GM12878 (cell line): ENCODE measurements around the gene TRIM32. TPM values are rescaled to one million over a fixed set of nuclear protein-coding genes. Genes with fewer than 3 reads are reported as not detected.

Experiments
- ATAC-seq: fragments of 200-7000 bp; cut with Tn5 transposase; 3 replicates; pipeline ENCODE4 v1.9.1; 2020; ENCODE audit warnings: mild to moderate bottlenecking, moderate library complexity
- BruUV-seq: library from RNA; stranded (reverse); fragments of 400-500 nt; replicated peaks from 2 replicates; lab custom pipeline; 2021; lab: Mats Ljungman, UMichigan
- CTCF ChIA-PET: fragments of 300-600 bp; sonication (Branson Sonifier 250); formaldehyde crosslinking; extraction: SDS; loops from one replicate; lab custom pipeline; 2021; ENCODE audit warnings: inconsistent platforms; lab: Yijun Ruan, JAX
- POLR2A ChIA-PET: fragments of 350-600 bp; formaldehyde crosslinking; extraction: SDS; loops from one replicate; lab custom pipeline; 2021; ENCODE audit warnings: inconsistent platforms; lab: Charles Lee
- RAD21 ChIA-PET: fragments of 300-600 bp; sonication (Branson Sonifier 250); formaldehyde crosslinking; loops from one replicate; lab custom pipeline; 2023; ENCODE audit warnings: antibody characterized with exemption; ENCODE audit not compliant: unreplicated experiment; lab: Charles Lee
- SMC1A ChIA-PET: fragments of 300-600 bp; sonication (Branson Sonifier 250); formaldehyde crosslinking; loops from one replicate; lab custom pipeline; 2023; ENCODE audit not compliant: unreplicated experiment, uncharacterized antibody; lab: Charles Lee
- DNase-seq: peaks from one replicate; pipeline ENCODE4 v3.0.0-alpha.2; 2011; ENCODE audit warnings: low read depth, low spot score
- FAIRE-seq: peaks from 3 replicates; lab custom pipeline; 2011; peaks lifted over from hg19 to GRCh38; lab: Jason Lieb, UNC
- H2AFZ ChIP-seq: 2 replicates; pipeline ENCODE4 v1.6.0; 2011; ENCODE audit warnings: low read depth, low read length, control low read depth; ENCODE audit not compliant: control insufficient read depth
- H3K27ac ChIP-seq: 2 replicates; pipeline ENCODE4 v1.5.1; 2011; ENCODE audit warnings: control low read depth; ENCODE audit not compliant: control insufficient read depth, insufficient read depth
- H3K27me3 ChIP-seq, 2 experiments: replicated peaks in 1 of 2; 2 replicates each; pipeline versions ENCODE4 v1.6.0 to v1.6.1; 2011; ENCODE audit warnings: low read length in 1 of 2; ENCODE audit not compliant: control insufficient read depth in 2 of 2, insufficient read depth in 2 of 2
- H3K36me3 ChIP-seq, 2 experiments: 2 replicates each; pipeline ENCODE4 v1.5.1; 2011; ENCODE audit warnings: low read length in 1 of 2; ENCODE audit not compliant: control insufficient read depth in 2 of 2, insufficient read depth in 2 of 2
- H3K4me1 ChIP-seq: 2 replicates; pipeline ENCODE4 v1.6.1; 2011; ENCODE audit warnings: mild to moderate bottlenecking, low read length, moderate library complexity, mixed read lengths; ENCODE audit not compliant: control insufficient read depth, insufficient read depth
- H3K4me2 ChIP-seq: 2 replicates; pipeline ENCODE4 v1.6.0; 2011; ENCODE audit warnings: control low read depth; ENCODE audit not compliant: control insufficient read depth, insufficient read depth
- H3K4me3 ChIP-seq: fragments of 200-600 bp; sonication (generic); 2 replicates; pipeline ENCODE4 v1.5.1; 2016
- H3K79me2 ChIP-seq: 2 replicates; pipeline ENCODE4 v1.6.0; 2011; ENCODE audit warnings: low read length; ENCODE audit not compliant: control insufficient read depth, insufficient read depth
- H3K9ac ChIP-seq: 2 replicates; pipeline ENCODE4 v1.8.0; 2011; ENCODE audit warnings: low read length, control low read depth, mixed read lengths; ENCODE audit not compliant: control insufficient read depth, insufficient read depth
- H3K9me3 ChIP-seq: replicated peaks from 3 replicates; pipeline ENCODE4 v1.5.1; 2011; ENCODE audit warnings: mild to moderate bottlenecking, low read length; ENCODE audit not compliant: control insufficient read depth, insufficient read depth
- H4K20me1 ChIP-seq: 2 replicates; pipeline ENCODE4 v1.6.0; 2011; ENCODE audit not compliant: control insufficient read depth, insufficient read depth
- EED ChIP-seq: sonication (generic); IDR thresholded peaks from 2 replicates; pipeline ENCODE4 v1.6.1; 2016; ENCODE audit warnings: antibody characterized with exemption, low read depth
- FOS ChIP-seq: IDR thresholded peaks from 3 replicates; pipeline ENCODE4 v1.6.1; 2011; ENCODE audit warnings: borderline replicate concordance; ENCODE audit not compliant: insufficient read length; ENCODE audit errors: extremely low read depth
- JUND ChIP-seq: IDR thresholded peaks from 2 replicates; pipeline ENCODE4 v1.6.1; 2012; ENCODE audit warnings: low read depth, mild to moderate bottlenecking, low read length, improper control_type of control experiment, moderate library complexity
- MTA3 ChIP-seq: IDR thresholded peaks from 2 replicates; pipeline ENCODE4 v1.6.1; 2012; ENCODE audit warnings: low read length, inconsistent platforms, borderline replicate concordance
- NFXL1 ChIP-seq: fragments of 450-650 bp; IDR thresholded peaks from 2 replicates; pipeline ENCODE4 v1.6.1; 2017; ENCODE audit warnings: antibody characterized with exemption, mild to moderate bottlenecking, borderline replicate concordance
- PKNOX1 ChIP-seq: fragments of 450-650 bp; IDR thresholded peaks from 2 replicates; pipeline ENCODE4 v1.6.1; 2016; ENCODE audit warnings: mild to moderate bottlenecking
- RFX5 ChIP-seq: IDR thresholded peaks from 2 replicates; pipeline ENCODE4 v1.6.1; 2011; ENCODE audit warnings: low read depth, low read length, improper control_type of control experiment
- YBX1 ChIP-seq: fragments of 450-650 bp; IDR thresholded peaks from 2 replicates; pipeline ENCODE4 v1.6.1; 2016; ENCODE audit warnings: antibody characterized with exemption
- ZBED1 ChIP-seq: IDR thresholded peaks from 2 replicates; pipeline ENCODE4 v1.6.1; 2016; ENCODE audit warnings: borderline replicate concordance
- in situ Hi-C: fragments of 300-500 bp; cut with MboI; formaldehyde crosslinking; loops from 9 replicates; pipeline ENCODE4 v1.14.3; 2018; ENCODE audit warnings: mixed read lengths
- intact Hi-C: fragments of 100-400 bp; cut with micrococcal nuclease; formaldehyde crosslinking; loops from one replicate; pipeline ENCODE4 v1.14.2; 2022; ENCODE audit not compliant: unreplicated experiment
- polyA plus RNA-seq, 11 experiments: library from polyadenylated mRNA; depleted of rRNA in 4 of 11; unstranded in 6 of 11; stranded (reverse) in 5 of 11; fragments of >200 nt; fragmentation: Nextera tagmentation in 4 of 11; fragmentation: Illumina TruSeq in 1 of 11; extraction: Ambion mirVana in 4 of 11; extraction: Trizol in 1 of 11; gene quantifications; 1 replicate in 1 of 11; 2 replicates in 10 of 11; pipeline versions ENCODE4 v1.2.1 to v1.2.3, GENCODE V29; 2011 to 2016; ENCODE audit warnings: inconsistent platforms in 2 of 11, missing spikeins in 2 of 11, low read depth in 1 of 11
- total RNA-seq, 4 experiments: library from RNA; depleted of rRNA in 3 of 4; stranded (reverse); fragments of >200 nt in 3 of 4; fragmentation: Illumina TruSeq in 1 of 4; extraction: Trizol in 1 of 4; gene quantifications; 2 replicates each; pipeline versions ENCODE4 v1.2.1 to v1.2.3, GENCODE V29; 2013 to 2021
- TF ChIP-seq, protein P1 (sequence below): fragments of 450-650 bp; IDR thresholded peaks from 2 replicates; pipeline ENCODE4 v1.6.1; 2017; ENCODE audit warnings: mild to moderate bottlenecking, low read depth, inconsistent platforms; ENCODE audit not compliant: poor library complexity, severe bottlenecking
- TF ChIP-seq, protein P2 (sequence below): IDR thresholded peaks from 2 replicates; pipeline ENCODE4 v1.6.1; 2012; ENCODE audit warnings: mild to moderate bottlenecking, low read depth, low read length
- TF ChIP-seq, protein P3 (sequence below): IDR thresholded peaks from 2 replicates; pipeline ENCODE4 v1.6.1; 2011; ENCODE audit warnings: low read depth, mild to moderate bottlenecking, low read length, moderate library complexity, borderline replicate concordance; ENCODE audit errors: extremely low read depth

Gene TRIM32
- total and polyA plus RNA-seq, 10 of the 15 experiments (the other 5 are each of a cell fraction or from before 2014, with no cell fraction given), result 7.1 to 23.8 (median 12.2) TPM

DNA sequence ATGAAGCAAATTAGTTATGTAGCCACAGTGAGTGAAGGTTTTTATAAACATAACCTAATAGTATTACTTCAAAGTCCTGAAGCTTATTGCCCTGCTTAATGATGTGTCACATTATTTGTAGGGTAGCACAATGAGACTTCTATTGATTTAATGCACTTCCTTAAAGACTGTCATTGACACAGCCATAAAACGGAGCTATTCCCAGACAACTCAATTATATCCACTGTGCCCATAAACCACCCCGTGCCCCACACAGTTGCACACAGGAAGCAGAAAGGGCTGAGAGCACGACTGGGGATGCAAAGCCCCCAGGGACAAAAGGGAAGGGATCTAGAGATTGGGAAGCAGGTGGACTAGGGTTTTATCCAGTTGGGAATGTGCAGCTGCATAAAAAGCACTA, 37.0 kb downstream of the TRIM32 start (continued):
- TF ChIP-seq FOS (no peak), RFX5 (no peak), EED (no peak), YBX1 (no peak)
- TF ChIP-seq, protein P1, sequence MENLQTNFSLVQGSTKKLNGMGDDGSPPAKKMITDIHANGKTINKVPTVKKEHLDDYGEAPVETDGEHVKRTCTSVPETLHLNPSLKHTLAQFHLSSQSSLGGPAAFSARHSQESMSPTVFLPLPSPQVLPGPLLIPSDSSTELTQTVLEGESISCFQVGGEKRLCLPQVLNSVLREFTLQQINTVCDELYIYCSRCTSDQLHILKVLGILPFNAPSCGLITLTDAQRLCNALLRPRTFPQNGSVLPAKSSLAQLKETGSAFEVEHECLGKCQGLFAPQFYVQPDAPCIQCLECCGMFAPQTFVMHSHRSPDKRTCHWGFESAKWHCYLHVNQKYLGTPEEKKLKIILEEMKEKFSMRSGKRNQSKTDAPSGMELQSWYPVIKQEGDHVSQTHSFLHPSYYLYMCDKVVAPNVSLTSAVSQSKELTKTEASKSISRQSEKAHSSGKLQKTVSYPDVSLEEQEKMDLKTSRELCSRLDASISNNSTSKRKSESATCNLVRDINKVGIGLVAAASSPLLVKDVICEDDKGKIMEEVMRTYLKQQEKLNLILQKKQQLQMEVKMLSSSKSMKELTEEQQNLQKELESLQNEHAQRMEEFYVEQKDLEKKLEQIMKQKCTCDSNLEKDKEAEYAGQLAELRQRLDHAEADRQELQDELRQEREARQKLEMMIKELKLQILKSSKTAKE, result no peak

GRCh38 chr9:116726602-116727001, 39.5 kb downstream of the TRIM32 start:
- in situ Hi-C loops (loop anchor here (25.0 kb wide), 1 partner anchor 686 kb away; the partner anchor contains the start of gene ASTN2), intact Hi-C loops (no loop called here)
- H3K4me1 ChIP-seq, result no peaks in the 10 kb centered on the region
- no peaks in the 10 kb centered on the region for H3K79me2 ChIP-seq
- H3K4me3 ChIP-seq, result no peak overlapping the region
- BruUV-seq, result no TSS peak
- H3K27ac ChIP-seq, result no peak overlapping the region
- no peaks in the 10 kb centered on the region; a peak in 3 of 4 replicates for H3K27me3 ChIP-seq
- SMC1A ChIA-PET, result no interaction called here
- DNase-seq (no peak), ATAC-seq (no peak), FAIRE-seq (no peak)
- H2AFZ ChIP-seq, result no peak overlapping the region
- POLR2A ChIA-PET, result no interaction called here
- no peaks in the 10 kb centered on the region for H3K9me3 ChIP-seq
- no peaks in the 10 kb centered on the region for H4K20me1 ChIP-seq
- no peak overlapping the region for H3K4me2 ChIP-seq
- H3K9ac ChIP-seq, result no peak overlapping the region
- CTCF ChIA-PET, result interaction anchor here (1.0 to 2.4 kb wide), 3 partner anchors 11 to 57 kb away, joined by 3 to 11 read pairs (median 3); no protein-coding TSS in a partner anchor
- RAD21 ChIA-PET, result no interaction called here
- H3K36me3 ChIP-seq, result no peaks in the 10 kb centered on the region
- TF ChIP-seq, protein P1, result no peak
- TF ChIP-seq, protein P2, sequence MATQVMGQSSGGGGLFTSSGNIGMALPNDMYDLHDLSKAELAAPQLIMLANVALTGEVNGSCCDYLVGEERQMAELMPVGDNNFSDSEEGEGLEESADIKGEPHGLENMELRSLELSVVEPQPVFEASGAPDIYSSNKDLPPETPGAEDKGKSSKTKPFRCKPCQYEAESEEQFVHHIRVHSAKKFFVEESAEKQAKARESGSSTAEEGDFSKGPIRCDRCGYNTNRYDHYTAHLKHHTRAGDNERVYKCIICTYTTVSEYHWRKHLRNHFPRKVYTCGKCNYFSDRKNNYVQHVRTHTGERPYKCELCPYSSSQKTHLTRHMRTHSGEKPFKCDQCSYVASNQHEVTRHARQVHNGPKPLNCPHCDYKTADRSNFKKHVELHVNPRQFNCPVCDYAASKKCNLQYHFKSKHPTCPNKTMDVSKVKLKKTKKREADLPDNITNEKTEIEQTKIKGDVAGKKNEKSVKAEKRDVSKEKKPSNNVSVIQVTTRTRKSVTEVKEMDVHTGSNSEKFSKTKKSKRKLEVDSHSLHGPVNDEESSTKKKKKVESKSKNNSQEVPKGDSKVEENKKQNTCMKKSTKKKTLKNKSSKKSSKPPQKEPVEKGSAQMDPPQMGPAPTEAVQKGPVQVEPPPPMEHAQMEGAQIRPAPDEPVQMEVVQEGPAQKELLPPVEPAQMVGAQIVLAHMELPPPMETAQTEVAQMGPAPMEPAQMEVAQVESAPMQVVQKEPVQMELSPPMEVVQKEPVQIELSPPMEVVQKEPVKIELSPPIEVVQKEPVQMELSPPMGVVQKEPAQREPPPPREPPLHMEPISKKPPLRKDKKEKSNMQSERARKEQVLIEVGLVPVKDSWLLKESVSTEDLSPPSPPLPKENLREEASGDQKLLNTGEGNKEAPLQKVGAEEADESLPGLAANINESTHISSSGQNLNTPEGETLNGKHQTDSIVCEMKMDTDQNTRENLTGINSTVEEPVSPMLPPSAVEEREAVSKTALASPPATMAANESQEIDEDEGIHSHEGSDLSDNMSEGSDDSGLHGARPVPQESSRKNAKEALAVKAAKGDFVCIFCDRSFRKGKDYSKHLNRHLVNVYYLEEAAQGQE, result no peak
- TF ChIP-seq PKNOX1 (no peak), ZBED1 (no peak), JUND (no peak), MTA3 (no peak), NFXL1 (no peak)
- TF ChIP-seq, protein P3, sequence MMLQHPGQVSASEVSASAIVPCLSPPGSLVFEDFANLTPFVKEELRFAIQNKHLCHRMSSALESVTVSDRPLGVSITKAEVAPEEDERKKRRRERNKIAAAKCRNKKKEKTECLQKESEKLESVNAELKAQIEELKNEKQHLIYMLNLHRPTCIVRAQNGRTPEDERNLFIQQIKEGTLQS, result no peak
